Body of pancreas (tissue), 4 donors: Measurements from ENCODE around the gene DAZAP1.

Experiments
- CTCF ChIP-seq, 7 experiments: fragments of 450-650 bp in 4 of 7; fragments of 200-600 bp in 3 of 7; sonication (generic) in 3 of 7; IDR thresholded peaks; one replicate each; pipeline ENCODE4 v1.5.1; 2016 to 2019; ENCODE audit warnings: antibody characterized with exemption in 7 of 7
- POLR2A ChIP-seq, 3 donors: fragments of 450-650 bp; IDR thresholded peaks; one replicate each; pipeline ENCODE4 v1.6.1; 2016; ENCODE audit warnings: antibody characterized with exemption in 3 of 3, mild to moderate bottlenecking in 2 of 3

GRCh38 chr19:1483979-1484428, 76.6 kb downstream of the DAZAP1 start:
- TF ChIP-seq CTCF (IDR thresholded peaks at IDR 0.05) (no peak), POLR2A (IDR thresholded peaks at IDR 0.05) (no peak)
